Measurements from ENCODE around the gene CBARP. TPM values are rescaled to one million over a fixed set of nuclear protein-coding genes. Genes with fewer than 3 reads are reported as not detected.

CBARP gene
- total and polyA plus RNA-seq, 11 donors, result 0.60 to 2.2 (median 1.6) TPM

GRCh38 chr19:1245494-1246264 is 7.9 kb upstream of the CBARP start:
- 33 to 49% (median 45%) methylated on average over 18 to 26 of the region's 26 CpGs for WGBS, 4 donors
- peaks cover 15 to 72% (median 65%) of the 10 kb centered on the region in 12 donors for H3K4me1 ChIP-seq
- H3K9me3 ChIP-seq, result no peaks in the 10 kb centered on the region
- TF ChIP-seq POLR2A (IDR thresholded peaks at IDR 0.05) (peak in 1 of 2 donors; percentile 51), CTCF (IDR thresholded peaks at IDR 0.05) (no peak)
- intact Hi-C loops (cut with DNase I), result loop anchor here in 2 of 10 donors (2.0 to 10.0 kb wide), 2 partner anchors 21 to 321 kb away; partner anchors contain the start of gene ARID3A (in 1 of the 2)
- peak overlapping the region in 4 of 12 donors; percentile 9 to 97 (median 44) for H3K4me3 ChIP-seq
- H3K27ac ChIP-seq, result peak overlapping the region; percentile 91 to 100 (median 99)
- DNase-seq (peak; percentile 82 to 95 (median 86)), ATAC-seq (peak; percentile 35 to 52 (median 49))
- H3K27me3 ChIP-seq, result no peaks in the 10 kb centered on the region
- H3K36me3 ChIP-seq, result peaks cover 0 to 12% (median 4%) of the 10 kb centered on the region in 9 donors

GRCh38 chr19:1244693-1245451 is 7.1 kb upstream of the CBARP start:
- peaks cover 15 to 80% (median 70%) of the 10 kb centered on the region in 12 donors for H3K4me1 ChIP-seq
- DNase-seq, result peak; percentile 80 to 92 (median 91)
- WGBS, 4 donors, result 12 to 22% (median 16%) methylated on average over 8 to 31 of the region's 31 CpGs

GRCh38 chr19:1243768-1244692 is 6.2 kb upstream of the CBARP start:
- H3K36me3 ChIP-seq, result peaks cover 0 to 3% (median 0%) of the 10 kb centered on the region in 9 donors
- H3K9me3 ChIP-seq, result no peaks in the 10 kb centered on the region
- peak; percentile 89 to 94 (median 92) for DNase-seq
- H3K4me1 ChIP-seq, result peaks cover 15 to 84% (median 74%) of the 10 kb centered on the region in 12 donors
- H3K27me3 ChIP-seq, result no peaks in the 10 kb centered on the region
- peak; percentile 35 to 56 (median 36) for ATAC-seq
- intact Hi-C loops (cut with DNase I), result loop anchor here (1.0 to 10.0 kb wide), 5 partner anchors 22 to 319 kb away; partner anchors contain the start of gene ARID3A (in 1 of the 10)
- H3K27ac ChIP-seq, result peak overlapping the region; percentile 91 to 100 (median 99)
- WGBS, 4 donors, result 38 to 71% (median 39%) methylated on average over 7 to 33 of the region's 33 CpGs
- peak overlapping the region in 10 of 12 donors; percentile 3 to 99 (median 92) for H3K4me3 ChIP-seq
- TF ChIP-seq POLR2A (IDR thresholded peaks at IDR 0.05), result peak in 1 of 2 donors; percentile 35
- TF ChIP-seq CTCF (IDR thresholded peaks at IDR 0.05), result peak; percentile 90 to 99 (median 94)

More at GRCh38 chr19:1244693-1245451, 7.1 kb upstream of the CBARP start:
- intact Hi-C loops (cut with DNase I), result loop anchor here (1.0 to 10.0 kb wide), 5 partner anchors 21 to 320 kb away; partner anchors contain the start of gene ARID3A (in 1 of the 10)
- TF ChIP-seq POLR2A (IDR thresholded peaks at IDR 0.05), result no peak
- TF ChIP-seq CTCF (IDR thresholded peaks at IDR 0.05), result peak in 1 of 12 donors; percentile 1
- Histone ChIP-seq H3K36me3 (peaks cover 0 to 5% (median 1%) of the 10 kb centered on the region in 9 donors), H3K27ac (peak overlapping the region; percentile 91 to 100 (median 99)), H3K27me3 (no peaks in the 10 kb centered on the region), H3K4me3 (peak overlapping the region in 9 of 12 donors; percentile 3 to 97 (median 34)), H3K9me3 (no peaks in the 10 kb centered on the region)
- ATAC-seq, result peak; percentile 22 to 30 (median 26)
